WERI-Rb-1 (cell line): ENCODE results near the gene IMP3.

Experiments
- DNase-seq: peaks from one replicate; pipeline ENCODE4 v3.0.0-alpha.2; 2020
- H3K27ac ChIP-seq: fragments of 250-450 bp; sonication (Bioruptor Pico); 2 replicates; pipeline ENCODE4 v1.5.1; 2020; ENCODE audit warnings: mild to moderate bottlenecking, moderate library complexity
- H3K27me3 ChIP-seq: fragments of 250-450 bp; sonication (Bioruptor Pico); 2 replicates; pipeline ENCODE4 v1.5.1; 2021; ENCODE audit warnings: mild to moderate bottlenecking, low read depth, moderate library complexity; ENCODE audit not compliant: insufficient read depth, severe bottlenecking
- H3K36me3 ChIP-seq: fragments of 250-450 bp; sonication (Bioruptor Pico); 2 replicates; pipeline ENCODE4 v1.5.1; 2020; ENCODE audit warnings: mild to moderate bottlenecking, moderate library complexity
- H3K4me3 ChIP-seq: 2 replicates; pipeline ENCODE4 v1.5.1; 2011; ENCODE audit warnings: low read depth, mild to moderate bottlenecking, control low read depth, low read length
- H3K9me3 ChIP-seq: fragments of 250-450 bp; sonication (Bioruptor Pico); 2 replicates; pipeline ENCODE4 v1.5.1; 2021; ENCODE audit warnings: mild to moderate bottlenecking, moderate library complexity; ENCODE audit not compliant: severe bottlenecking
- CTCF ChIP-seq: IDR thresholded peaks from 2 replicates; pipeline ENCODE4 v1.5.1; 2011; ENCODE audit warnings: low read depth, mild to moderate bottlenecking, control low read depth, inconsistent platforms, low read length

Gene IMP3

DNA sequence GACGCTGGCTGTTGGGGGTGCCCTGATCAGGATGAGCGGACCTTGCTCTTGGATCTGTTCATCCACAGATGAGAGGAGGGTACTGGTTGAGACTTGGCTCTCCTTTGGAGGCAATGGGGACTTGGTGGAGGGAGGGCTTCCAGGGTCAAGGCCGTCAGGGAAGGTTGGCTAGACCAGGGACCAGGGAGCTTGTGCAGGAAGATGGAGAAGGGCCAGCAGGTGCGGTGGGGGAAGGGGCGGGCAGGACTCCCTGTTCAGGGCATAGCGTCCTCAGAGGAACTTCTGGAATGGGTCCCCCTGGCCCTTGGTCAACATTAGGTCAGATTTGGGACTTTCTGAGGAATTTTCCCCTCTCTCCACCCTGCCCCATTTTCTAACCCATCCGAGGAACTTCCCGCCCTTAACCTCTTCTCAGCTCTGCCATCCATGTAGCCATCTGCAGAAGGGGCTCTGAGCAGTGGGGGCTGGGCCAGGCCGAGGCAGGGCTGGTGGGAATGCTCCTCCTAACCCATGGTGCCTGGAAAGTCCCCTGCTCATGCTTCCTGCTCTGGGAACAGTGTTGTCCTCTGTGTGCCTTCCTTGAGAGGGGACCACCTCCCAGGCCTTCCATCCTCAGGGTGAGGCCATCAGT lies 19.2 kb upstream of the IMP3 start:
- Histone ChIP-seq H3K4me3 (no peak overlapping the region), H3K27me3 (no peaks in the 10 kb centered on the region), H3K27ac (no peak overlapping the region), H3K9me3 (no peaks in the 10 kb centered on the region), H3K36me3 (no peaks in the 10 kb centered on the region; the same call in 1 of the 2 replicates)
- DNase-seq, result no peak
- no peak for TF ChIP-seq CTCF

DNA sequence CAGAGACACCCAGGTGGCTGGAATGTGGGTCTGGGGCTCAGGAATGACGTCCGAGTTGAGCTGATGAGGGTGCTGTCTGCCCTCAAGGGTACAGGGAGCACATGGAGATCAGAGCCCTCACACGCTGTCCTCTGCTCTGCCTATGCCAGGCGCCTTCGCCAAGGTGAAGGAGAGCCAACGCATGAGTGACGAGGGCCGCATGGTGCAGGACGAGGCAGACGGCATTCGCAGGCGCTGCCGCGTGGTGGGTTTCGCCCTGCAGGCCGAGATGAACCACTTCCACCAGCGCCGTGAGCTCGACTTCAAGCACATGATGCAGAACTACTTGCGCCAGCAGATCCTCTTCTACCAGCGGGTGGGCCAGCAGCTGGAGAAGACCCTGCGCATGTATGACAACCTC lies 16.8 kb upstream of the IMP3 start:
- Histone ChIP-seq H3K4me3 (no peak overlapping the region), H3K27me3 (no peaks in the 10 kb centered on the region), H3K27ac (no peak overlapping the region), H3K36me3 (no peaks in the 10 kb centered on the region; the same call in 1 of the 2 replicates), H3K9me3 (no peaks in the 10 kb centered on the region)
- TF ChIP-seq CTCF, result no peak
- DNase-seq, result no peak

DNA sequence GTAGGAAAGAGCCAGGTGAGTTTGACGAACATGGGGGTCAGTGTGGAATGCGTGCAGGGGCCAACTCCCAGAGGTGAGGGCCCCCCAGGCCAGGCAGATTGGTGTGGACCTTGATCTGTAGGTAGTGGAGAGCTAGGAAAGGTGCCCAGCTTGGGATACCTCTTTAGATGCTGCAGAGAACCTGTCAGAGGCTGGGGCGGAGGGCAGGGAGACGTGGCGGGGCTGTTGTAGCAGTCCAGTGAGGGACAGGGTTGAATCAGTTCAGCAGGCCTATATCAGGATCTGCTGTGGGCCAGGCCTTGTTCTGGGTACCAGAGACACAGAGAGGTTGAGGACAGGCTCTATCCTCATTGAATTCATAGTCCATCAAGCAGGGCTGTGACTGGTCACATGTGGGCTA lies 16.3 kb upstream of the IMP3 start:
- no peak overlapping the region for H3K4me3 ChIP-seq
- no peaks in the 10 kb centered on the region for H3K27me3 ChIP-seq
- no peak overlapping the region for H3K27ac ChIP-seq
- no peaks in the 10 kb centered on the region; the same call in none of the 2 replicates for H3K36me3 ChIP-seq
- no peak for DNase-seq
- H3K9me3 ChIP-seq, result no peaks in the 10 kb centered on the region
- TF ChIP-seq CTCF, result no peak

GRCh38 chr15:75655931-75656330 lies 15.9 kb upstream of the IMP3 start:
- no peak for DNase-seq
- no peak for TF ChIP-seq CTCF
- Histone ChIP-seq H3K36me3 (no peaks in the 10 kb centered on the region; the same call in none of the 2 replicates), H3K27me3 (no peaks in the 10 kb centered on the region), H3K4me3 (no peak overlapping the region), H3K9me3 (no peaks in the 10 kb centered on the region), H3K27ac (no peak overlapping the region)

- Histone ChIP-seq H3K9me3 (no peaks in the 10 kb centered on the region), H3K27me3 (no peaks in the 10 kb centered on the region), H3K27ac (no peak overlapping the region), H3K36me3 (peaks cover 10% of the 10 kb centered on the region), H3K4me3 (no peak overlapping the region)
- no peak for DNase-seq
- TF ChIP-seq CTCF, result no peak
Measured at GRCh38 chr15:75654201-75654907, 14.3 kb upstream of the IMP3 start.
